Mucosa of descending colon (tissue), 3 donors: Measurements from ENCODE around the gene GH2. TPM values are rescaled to one million over a fixed set of nuclear protein-coding genes. Genes with fewer than 3 reads are reported as not detected.
"Not testable (repeated sequence)": the region's sequence is repeated elsewhere in the genome, so short reads cannot be mapped to it uniquely, and the experiment has no call there.

ENCODE experiments used
- ATAC-seq: fragments of 200-7000 bp; cut with Tn5 transposase; one replicate; pipeline ENCODE4 v1.9.1; 2020; ENCODE audit warnings: mild to moderate bottlenecking, moderate library complexity
- DNase-seq, 3 donors: peaks; one replicate each; pipeline ENCODE4 v3.0.0-alpha.2; 2020
- H3K36me3 ChIP-seq: fragments of 200-600 bp; one replicate; pipeline ENCODE4 v1.8.0; 2021; ENCODE audit warnings: low read depth, mild to moderate bottlenecking
- H3K4me1 ChIP-seq: fragments of 200-600 bp; one replicate; pipeline ENCODE4 v1.8.0; 2021; ENCODE audit warnings: low read depth, mild to moderate bottlenecking
- H3K4me3 ChIP-seq: fragments of 200-600 bp; one replicate; pipeline ENCODE4 v1.8.0; 2021; ENCODE audit warnings: mild to moderate bottlenecking
- H3K9me3 ChIP-seq: fragments of 200-600 bp; one replicate; pipeline ENCODE4 v1.8.0; 2021; ENCODE audit warnings: mild to moderate bottlenecking
- CTCF ChIP-seq: fragments of 200-600 bp; IDR thresholded peaks from one replicate; pipeline ENCODE4 v1.8.0; 2022; ENCODE audit warnings: antibody characterized with exemption, mild to moderate bottlenecking
- intact Hi-C, 2 donors: fragments of 100-400 bp; cut with DNase I in 1 of 2; cut with micrococcal nuclease in 1 of 2; formaldehyde crosslinking; loops; one replicate each; pipeline versions ENCODE4 v1.11.0 to v1.11.1; 2022; cut with DNase I, micrococcal nuclease
- total RNA-seq, 3 donors: library from RNA; stranded (reverse); fragmentation: NEBNext Ultra II Directional in 2 of 3; extraction: Animal tissue kit (Norgen Biotek cat#: 25700) in 2 of 3; gene quantifications; one replicate each; pipeline versions ENCODE4 v1.2.1 to v1.2.4, GENCODE V29; 2021 to 2023
- donor health status: DM: no; HTN: no; CAD: no; lungs with moderate emphysema.
- donor health status: DM: no; HTN: no; CAD: no.
- donor health status: DM: no; HTN: yes; CAD: no.

The GH2 gene
- total RNA-seq, 3 donors from 2014 or later = not detected

- Histone ChIP-seq H3K36me3 (no peaks in the 10 kb centered on the region), H3K4me1 (peaks cover 27% of the 10 kb centered on the region), H3K4me3 (no peak overlapping the region), H3K9me3 (no peaks in the 10 kb centered on the region)
- TF ChIP-seq CTCF = no peak
- DNase-seq (no peak), ATAC-seq (no peak)
- intact Hi-C loops = no loop called here
Observed at GRCh38 chr17:63843910-63844677, 37.6 kb downstream of the GH2 start.

GRCh38 chr17:63843387-63843888 lies 38.3 kb downstream of the GH2 start:
- H3K36me3 ChIP-seq, intact Hi-C loops, H3K9me3 ChIP-seq: not testable (repeated sequence)
- peak; percentile 1 for ATAC-seq
- peak overlapping the region; percentile 85 for H3K4me3 ChIP-seq
- DNase-seq = peak; percentile 51 to 71 (median 51)
- peaks cover 33% of the 10 kb centered on the region for H3K4me1 ChIP-seq

DNA sequence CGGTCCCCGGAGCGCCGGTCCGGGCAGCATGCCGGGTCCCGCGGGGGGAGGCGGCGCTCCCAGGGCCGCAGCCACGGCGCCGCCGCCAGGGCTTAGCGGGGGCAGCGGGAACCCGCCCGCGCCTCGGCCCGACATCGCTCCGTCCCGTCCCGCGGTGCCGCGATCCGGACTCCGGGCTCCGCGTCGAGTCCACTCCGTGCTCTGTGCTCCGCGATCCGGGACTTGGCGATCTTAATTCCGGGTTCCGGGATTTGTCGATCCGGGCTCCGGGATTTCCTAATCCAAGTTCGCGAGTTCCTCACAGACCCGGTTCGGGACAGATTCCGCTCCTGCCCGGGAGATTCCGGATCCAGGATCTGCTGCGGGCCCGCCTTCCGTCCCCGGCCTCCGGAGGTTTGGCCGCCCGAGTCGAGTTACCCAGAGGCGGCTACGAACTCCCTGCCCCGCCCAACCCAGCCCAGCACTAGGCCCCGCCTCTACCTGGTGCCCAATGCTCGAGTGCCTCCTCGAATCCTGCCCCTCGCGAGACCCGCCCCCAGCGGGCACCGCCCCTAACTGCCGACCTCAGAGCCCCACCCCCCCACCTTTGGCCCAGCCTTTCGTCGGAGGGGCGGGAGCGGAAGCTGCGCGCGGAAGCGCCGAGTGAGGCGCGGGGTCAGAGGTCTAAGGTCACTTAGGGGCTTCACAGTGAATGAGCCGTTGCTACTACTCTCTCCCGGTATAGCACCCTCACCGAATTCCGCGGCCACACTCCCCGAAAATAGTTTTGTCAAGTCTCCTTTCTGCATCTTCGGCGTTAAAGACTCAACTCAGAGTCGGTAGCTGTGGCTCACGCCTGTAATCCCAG lies 39.0 kb downstream of the GH2 start, which contains the start of gene SMARCD2:
TSS of gene SMARCD2 (minus strand) at position 146 of the 847 bp plus-strand sequence. CDS start at position 135, 11 bp downstream.
- Histone ChIP-seq H3K4me3 (peak within 1 kb of the TSS; percentile 85), H3K9me3 (no peaks in the 10 kb centered on the region), H3K4me1 (peaks cover 36% of the 10 kb centered on the region), H3K36me3 (no peaks in the 10 kb centered on the region)
- DNase-seq = peak; percentile 99 to 100 (median 100)
- intact Hi-C loops = no loop called here
- ATAC-seq = peak; percentile 90
- TF ChIP-seq CTCF = no peak

- no peak for ATAC-seq
- peak; percentile 42 to 77 (median 72) for DNase-seq
- Histone ChIP-seq H3K4me1 (peaks cover 36% of the 10 kb centered on the region), H3K4me3 (peak overlapping the region; percentile 85), H3K9me3 (no peaks in the 10 kb centered on the region), H3K36me3 (peaks cover 1% of the 10 kb centered on the region)
- no peak for TF ChIP-seq CTCF
- intact Hi-C loops = no loop called here
Observed at GRCh38 chr17:63842173-63842539, 39.6 kb downstream of the GH2 start.

DNA sequence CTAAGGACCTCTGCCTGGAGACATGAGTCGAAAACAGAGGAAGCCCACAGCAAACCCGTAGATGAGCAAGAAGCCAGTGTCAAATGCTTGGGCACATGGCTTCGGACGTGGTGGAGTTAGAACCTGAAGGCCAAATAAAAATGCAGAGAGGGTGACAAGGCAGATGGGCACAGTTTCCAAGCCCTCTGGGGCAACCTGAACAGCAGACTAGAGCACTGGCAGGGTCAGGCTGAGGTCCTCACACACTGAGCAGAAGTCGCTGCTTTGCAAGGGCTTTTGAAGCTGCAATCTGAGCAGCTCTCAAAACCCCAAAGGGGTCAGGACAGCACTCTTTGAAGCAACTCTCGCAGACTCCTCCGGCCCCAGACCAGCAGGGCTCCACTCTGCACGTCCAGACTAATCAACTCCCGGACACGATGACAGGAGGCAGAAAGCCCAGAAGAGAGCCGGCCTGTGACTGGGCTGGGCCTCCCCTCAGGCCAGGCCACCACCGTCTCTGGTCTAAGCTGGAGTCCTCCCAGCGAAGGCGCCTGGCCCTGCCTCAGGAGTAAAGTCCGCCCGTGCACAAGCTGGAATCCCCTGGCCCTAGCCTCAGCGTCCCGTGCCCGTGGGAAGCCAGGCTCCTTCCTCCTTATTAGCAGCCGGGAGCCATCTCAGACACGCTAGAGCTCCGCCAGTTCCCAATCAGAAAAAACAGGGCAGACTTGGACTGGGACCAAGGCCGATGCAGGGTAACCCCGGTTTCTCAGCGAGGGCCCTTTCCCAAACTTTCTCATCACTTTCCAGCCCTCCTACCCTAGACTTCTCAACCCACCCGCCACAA lies 40.2 kb downstream of the GH2 start:
- no peak for TF ChIP-seq CTCF
- H3K4me1 ChIP-seq = peaks cover 36% of the 10 kb centered on the region
- ATAC-seq (peak; percentile 32), DNase-seq (peak; percentile 72 to 85 (median 79))
- intact Hi-C loops = no loop called here
- H3K9me3 ChIP-seq = no peaks in the 10 kb centered on the region
- H3K36me3 ChIP-seq = peaks cover 5% of the 10 kb centered on the region
- peak overlapping the region; percentile 85 for H3K4me3 ChIP-seq
